ENCODE measurements around the gene TMEM87A. TPM values are rescaled to one million over a fixed set of nuclear protein-coding genes. Genes with fewer than 3 reads are reported as not detected.

The TMEM87A gene
- total and polyA plus RNA-seq, 5 donors, result 13.6 to 33.6 (median 22.5) TPM

- H3K27ac ChIP-seq (ENCODE audit: low read length), result no peak overlapping the region
- ATAC-seq (no peak), DNase-seq (no peak)
- no peaks in the 10 kb centered on the region for H3K9me3 ChIP-seq (ENCODE audit: control insufficient read depth, low read length)
- intact Hi-C loops (cut with DNase I), result no loop called here
- no peaks in the 10 kb centered on the region for H3K27me3 ChIP-seq (ENCODE audit: control insufficient read depth, insufficient read depth)
- 59% methylated on average over 2 of the region's 2 CpGs for WGBS
- no peak overlapping the region for H3K4me3 ChIP-seq (ENCODE audit: low read length)
- peaks cover 6% of the 10 kb centered on the region for H3K4me1 ChIP-seq (ENCODE audit: control insufficient read depth, insufficient read depth, low read length)
Measured at GRCh38 chr15:42202653-42203052, 70.6 kb downstream of the TMEM87A start.

GRCh38 chr15:42201801-42202200 lies 71.4 kb downstream of the TMEM87A start:
- ATAC-seq, result no peak
- intact Hi-C loops (cut with DNase I), result no loop called here
- WGBS, result 89% methylated on average over 1 of the region's 1 CpG

GRCh38 chr15:42199126-42199525 lies 74.1 kb downstream of the TMEM87A start:
- H3K9me3 ChIP-seq (ENCODE audit: control insufficient read depth, low read length), result no peaks in the 10 kb centered on the region
- ATAC-seq, result no peak
- WGBS, result 95% methylated on average over 5 of the region's 5 CpGs
- no peak overlapping the region for H3K4me3 ChIP-seq (ENCODE audit: low read length)
- H3K27ac ChIP-seq (ENCODE audit: low read length), result no peak overlapping the region
- DNase-seq, result no peak
- H3K27me3 ChIP-seq (ENCODE audit: control insufficient read depth, insufficient read depth), result no peaks in the 10 kb centered on the region
- H3K4me1 ChIP-seq (ENCODE audit: control insufficient read depth, insufficient read depth, low read length), result no peaks in the 10 kb centered on the region
- intact Hi-C loops (cut with DNase I), result no loop called here

More at GRCh38 chr15:42201801-42202200, 71.4 kb downstream of the TMEM87A start:
- no peaks in the 10 kb centered on the region for H3K27me3 ChIP-seq (ENCODE audit: control insufficient read depth, insufficient read depth)
- H3K27ac ChIP-seq (ENCODE audit: low read length), result no peak overlapping the region
- no peak overlapping the region for H3K4me3 ChIP-seq (ENCODE audit: low read length)
- H3K4me1 ChIP-seq (ENCODE audit: control insufficient read depth, insufficient read depth, low read length), result peaks cover 4% of the 10 kb centered on the region
- H3K9me3 ChIP-seq (ENCODE audit: control insufficient read depth, low read length), result no peaks in the 10 kb centered on the region
- no peak for DNase-seq

- ATAC-seq, result no peak
- no peaks in the 10 kb centered on the region for H3K4me1 ChIP-seq (ENCODE audit: control insufficient read depth, insufficient read depth, low read length)
- 100% methylated on average over 1 of the region's 1 CpG for WGBS
- DNase-seq, result no peak
- no peaks in the 10 kb centered on the region for H3K27me3 ChIP-seq (ENCODE audit: control insufficient read depth, insufficient read depth)
- H3K27ac ChIP-seq (ENCODE audit: low read length), result no peak overlapping the region
- intact Hi-C loops (cut with DNase I), result no loop called here
- H3K9me3 ChIP-seq (ENCODE audit: control insufficient read depth, low read length), result no peaks in the 10 kb centered on the region
- no peak overlapping the region for H3K4me3 ChIP-seq (ENCODE audit: low read length)
Measured at GRCh38 chr15:42198516-42198915, 74.7 kb downstream of the TMEM87A start.

GRCh38 chr15:42194513-42194912 lies 78.7 kb downstream of the TMEM87A start:
- Histone ChIP-seq H3K27me3 (ENCODE audit: control insufficient read depth, insufficient read depth) (no peaks in the 10 kb centered on the region), H3K4me1 (ENCODE audit: control insufficient read depth, insufficient read depth, low read length) (no peaks in the 10 kb centered on the region), H3K27ac (ENCODE audit: low read length) (no peak overlapping the region), H3K9me3 (ENCODE audit: control insufficient read depth, low read length) (no peaks in the 10 kb centered on the region), H3K4me3 (ENCODE audit: low read length) (no peak overlapping the region)
- intact Hi-C loops (cut with DNase I), result no loop called here
- no peak for ATAC-seq
- WGBS, result 89% methylated on average over 5 of the region's 5 CpGs
- no peak for DNase-seq

- no peaks in the 10 kb centered on the region for H3K9me3 ChIP-seq (ENCODE audit: control insufficient read depth, low read length)
- no peaks in the 10 kb centered on the region for H3K27me3 ChIP-seq (ENCODE audit: control insufficient read depth, insufficient read depth)
- no peaks in the 10 kb centered on the region for H3K4me1 ChIP-seq (ENCODE audit: control insufficient read depth, insufficient read depth, low read length)
- intact Hi-C loops (cut with DNase I), result no loop called here
- DNase-seq (no peak), ATAC-seq (no peak)
- H3K4me3 ChIP-seq (ENCODE audit: low read length), result no peak overlapping the region
- whole genome bisulfite sequencing, result 91% methylated on average over 3 of the region's 3 CpGs
- H3K27ac ChIP-seq (ENCODE audit: low read length), result no peak overlapping the region
Measured at GRCh38 chr15:42193383-42193782, 79.8 kb downstream of the TMEM87A start.

GRCh38 chr15:42191610-42192346 lies 81.5 kb downstream of the TMEM87A start:
- WGBS, result 85% methylated on average over 8 of the region's 8 CpGs
- no peaks in the 10 kb centered on the region for H3K27me3 ChIP-seq (ENCODE audit: control insufficient read depth, insufficient read depth)
- ATAC-seq, result no peak
- H3K9me3 ChIP-seq (ENCODE audit: control insufficient read depth, low read length), result no peaks in the 10 kb centered on the region
- no peak for DNase-seq
- intact Hi-C loops (cut with DNase I), result no loop called here
- no peaks in the 10 kb centered on the region for H3K4me1 ChIP-seq (ENCODE audit: control insufficient read depth, insufficient read depth, low read length)
- no peak overlapping the region for H3K4me3 ChIP-seq (ENCODE audit: low read length)
- H3K27ac ChIP-seq (ENCODE audit: low read length), result no peak overlapping the region

GRCh38 chr15:42190370-42190769 lies 82.9 kb downstream of the TMEM87A start:
- DNase-seq (no peak), ATAC-seq (no peak)
- Histone ChIP-seq H3K27me3 (ENCODE audit: control insufficient read depth, insufficient read depth) (no peaks in the 10 kb centered on the region), H3K27ac (ENCODE audit: low read length) (no peak overlapping the region), H3K4me3 (ENCODE audit: low read length) (no peak overlapping the region), H3K4me1 (ENCODE audit: control insufficient read depth, insufficient read depth, low read length) (no peaks in the 10 kb centered on the region), H3K9me3 (ENCODE audit: control insufficient read depth, low read length) (no peaks in the 10 kb centered on the region)
- WGBS, result 97% methylated on average over 2 of the region's 2 CpGs
- intact Hi-C loops (cut with DNase I), result no loop called here

- no peak overlapping the region for H3K4me3 ChIP-seq (ENCODE audit: low read length)
- no peaks in the 10 kb centered on the region for H3K27me3 ChIP-seq (ENCODE audit: control insufficient read depth, insufficient read depth)
- DNase-seq (no peak), ATAC-seq (no peak)
- intact Hi-C loops (cut with DNase I), result no loop called here
- WGBS, result 100% methylated on average over 1 of the region's 1 CpG
- H3K27ac ChIP-seq (ENCODE audit: low read length), result no peak overlapping the region
- H3K4me1 ChIP-seq (ENCODE audit: control insufficient read depth, insufficient read depth, low read length), result no peaks in the 10 kb centered on the region
- no peaks in the 10 kb centered on the region for H3K9me3 ChIP-seq (ENCODE audit: control insufficient read depth, low read length)
Measured at GRCh38 chr15:42185801-42186200, 87.4 kb downstream of the TMEM87A start.

- no peaks in the 10 kb centered on the region for H3K9me3 ChIP-seq (ENCODE audit: control insufficient read depth, low read length)
- intact Hi-C loops (cut with DNase I), result no loop called here
- no peaks in the 10 kb centered on the region for H3K4me1 ChIP-seq (ENCODE audit: control insufficient read depth, insufficient read depth, low read length)
- no peak overlapping the region for H3K27ac ChIP-seq (ENCODE audit: low read length)
- no peaks in the 10 kb centered on the region for H3K27me3 ChIP-seq (ENCODE audit: control insufficient read depth, insufficient read depth)
- ATAC-seq, result no peak
- WGBS, result 95% methylated on average over 4 of the region's 4 CpGs
- no peak for DNase-seq
- H3K4me3 ChIP-seq (ENCODE audit: low read length), result no peak overlapping the region
Measured at GRCh38 chr15:42184736-42185135, 88.5 kb downstream of the TMEM87A start.

GRCh38 chr15:42184296-42184695 lies 88.9 kb downstream of the TMEM87A start:
- Histone ChIP-seq H3K27ac (ENCODE audit: low read length) (no peak overlapping the region), H3K4me3 (ENCODE audit: low read length) (no peak overlapping the region), H3K9me3 (ENCODE audit: control insufficient read depth, low read length) (no peaks in the 10 kb centered on the region), H3K4me1 (ENCODE audit: control insufficient read depth, insufficient read depth, low read length) (no peaks in the 10 kb centered on the region), H3K27me3 (ENCODE audit: control insufficient read depth, insufficient read depth) (no peaks in the 10 kb centered on the region)
- DNase-seq, result peak in 2 of 3 donors; percentile 22 to 65
- 70% methylated on average over 5 of the region's 5 CpGs for WGBS
- intact Hi-C loops (cut with DNase I), result no loop called here
- peak; percentile 58 to 61 for ATAC-seq

- H3K27ac ChIP-seq (ENCODE audit: low read length), result no peak overlapping the region
- H3K4me1 ChIP-seq (ENCODE audit: control insufficient read depth, insufficient read depth, low read length), result no peaks in the 10 kb centered on the region
- DNase-seq (peak in 1 of 3 donors; percentile 63), ATAC-seq (no peak)
- H3K4me3 ChIP-seq (ENCODE audit: low read length), result no peak overlapping the region
- no peaks in the 10 kb centered on the region for H3K9me3 ChIP-seq (ENCODE audit: control insufficient read depth, low read length)
- WGBS, result 84% methylated on average over 6 of the region's 6 CpGs
- intact Hi-C loops (cut with DNase I), result no loop called here
- no peaks in the 10 kb centered on the region for H3K27me3 ChIP-seq (ENCODE audit: control insufficient read depth, insufficient read depth)
Measured at GRCh38 chr15:42182961-42183360, 90.3 kb downstream of the TMEM87A start.

Measured in right cardiac atrium (tissue), 5 donors.